ENCODE data around the gene CBLC. TPM values are rescaled to one million over a fixed set of nuclear protein-coding genes. Genes with fewer than 3 reads are reported as not detected.

The CBLC gene
- total and polyA plus RNA-seq, 2 of the 4 experiments (the other 2 are of a cell fraction), result not detected

- Histone ChIP-seq H2BK20ac (ENCODE audit: low read depth, low read length) (no peak overlapping the region), H2BK15ac (ENCODE audit: low read depth, low read length) (no peak overlapping the region), H3K23ac (ENCODE audit: low read depth, low read length) (no peak overlapping the region), H2BK120ac (ENCODE audit: low read depth, low read length) (peak overlapping the region; percentile 1; the same call in 1 of the 2 replicates), H2AFZ (replicated peaks; ENCODE audit: low read length, poor library complexity) (no peak overlapping the region), H3K9me3 (ENCODE audit: control insufficient read depth, insufficient read depth, low read length) (no peaks in the 10 kb centered on the region), H4K20me1 (ENCODE audit: insufficient read depth, low read length) (no peaks in the 10 kb centered on the region), H3K4ac (ENCODE audit: low read depth, low read length) (no peak overlapping the region), H3K27ac (ENCODE audit: insufficient read depth, low read length) (no peak overlapping the region), H3K4me2 (ENCODE audit: low read depth, low read length) (no peak overlapping the region), H3K56ac (ENCODE audit: extremely low read depth, insufficient read depth, low read length) (no peak overlapping the region), H3K9me1 (ENCODE audit: insufficient read depth, low read length) (no peaks in the 10 kb centered on the region), H4K8ac (ENCODE audit: low read depth in 2 of 2, low read length in 2 of 2) (no peak overlapping the region), H3K9ac (ENCODE audit: low read depth, low read length) (no peak overlapping the region), H2BK5ac (ENCODE audit: low read depth, low read length, poor library complexity, severe bottlenecking) (no peak overlapping the region), H3K27me3 (ENCODE audit: control insufficient read depth, insufficient read depth, low read length) (no peaks in the 10 kb centered on the region), H3K4me1 (ENCODE audit: control insufficient read depth, insufficient read depth, low read length) (no peaks in the 10 kb centered on the region), H2AK5ac (ENCODE audit: low read depth, low read length) (no peak overlapping the region), H2AK9ac (replicated peaks; ENCODE audit: low read depth, low read length, poor library complexity) (no peak overlapping the region), H4K91ac (ENCODE audit: insufficient read depth, low read depth, low read length) (no peak overlapping the region), H3K18ac (ENCODE audit: low read depth, low read length) (no peak overlapping the region), H3K79me1 (ENCODE audit: low read depth in 1 of 2, low read length in 2 of 2) (no peaks in the 10 kb centered on the region), H3K36me3 (ENCODE audit: control insufficient read depth, insufficient read depth, low read length) (no peaks in the 10 kb centered on the region), H3K4me3 (ENCODE audit: insufficient read depth, low read depth, low read length) (no peak overlapping the region), H4K5ac (ENCODE audit: low read depth, low read length) (no peak overlapping the region), H3K14ac (replicated peaks; ENCODE audit: low read depth, low read length) (no peak overlapping the region)
- ChIA-PET CTCF (interaction anchor here (0.6 to 0.8 kb wide), 2 partner anchors 47 to 63 kb away, joined by 3 to 4 read pairs; partner anchors contain the start of gene NECTIN2), POLR2A (ENCODE audit: unreplicated experiment) (no interaction called here)
- in situ Hi-C loops (cut with MboI; ENCODE audit: low sequenced_read_pairs), result loop anchor here (5.0 to 25.0 kb wide), 2 partner anchors 60 to 220 kb away; no protein-coding TSS in a partner anchor
- dilution Hi-C loops (cut with HindIII; ENCODE audit: low sequenced_read_pairs, unreplicated experiment), result no loop called here
- no peak for DNase-seq
- WGBS, 2 experiments (ENCODE audit: extremely low coverage in 2 of 2, insufficient read length in 1 of 2), result 100% methylated on average over 1 of the region's 5 CpGs; no CpG with 5 or more reads in 1 of the 2 experiments
- intact Hi-C loops (cut with micrococcal nuclease), result no loop called here
- ATAC-seq (ENCODE audit: low read depth), result no peak; the same call in 1 of the 2 replicates
- TF ChIP-seq CEBPB (IDR thresholded peaks at IDR 0.05; ENCODE audit: low read depth, low read length), result no peak
- 0 out of 2 replicates have a peak, but pooled peaks have one; percentile 18 for TF ChIP-seq CTCF (conservative IDR thresholded peaks at IDR 0.05; ENCODE audit: low read depth, low read length)
- BruUV-seq (replicated peaks), result no TSS peak
Observed at GRCh38 chr19:44782729-44783128, 5.0 kb downstream of the CBLC start.

Measured in IMR-90 (cell line).